ENCODE results near the gene FBXO47.

- TF ChIP-seq CTCF (IDR thresholded peaks at IDR 0.05), result no peak
- no peak for TF ChIP-seq EP300 (IDR thresholded peaks at IDR 0.05)
Observed at GRCh38 chr17:38890410-38890746, 76.8 kb downstream of the FBXO47 start.

Data from sigmoid colon (tissue), 4 donors.